Right cardiac atrium (tissue), 5 donors: ENCODE results near the gene NES. TPM values are rescaled to one million over a fixed set of nuclear protein-coding genes. Genes with fewer than 3 reads are reported as not detected.

ENCODE experiments used
- polyA plus RNA-seq: library from polyadenylated mRNA; stranded (reverse); fragments of 200-250 nt; gene quantifications from one replicate; pipeline ENCODE4 v1.2.3, GENCODE V29; 2013
- total RNA-seq, 4 donors: library from RNA; stranded (reverse); fragmentation: NEBNext Ultra II Directional; extraction: Animal tissue kit (Norgen Biotek cat#: 25700); gene quantifications; one replicate each; pipeline ENCODE4 v1.2.1, GENCODE V29; 2021
- donor health status: healthy with polysubstance abuse.
- donor health status: DM: no; HTN: yes; CAD: no.
- donor health status: DM: no; HTN: no; CAD: no.
- donor health status: DM: no; HTN: yes; CAD: no; lungs with severe emphysema.
- donor health status: DM: yes; HTN: yes; CAD: no.

Gene NES
- total and polyA plus RNA-seq, 5 donors = 146 to 282 (median 189) TPM

Other genes starting within 250 kb of the NES start
- 10 to 100 TPM; 81.5 to 99.2 (median 89.6) TPM for gene MEF2D, start 176.6 kb downstream of the NES start, total RNA-seq
- 53.0 TPM for gene MEF2D, start 176.6 kb downstream of the NES start, polyA plus RNA-seq
- under 1 TPM; 0.06 to 0.86 (median 0.55) TPM for gene IQGAP3, start 104.8 kb downstream of the NES start, total RNA-seq
- gene IQGAP3, start 104.8 kb downstream of the NES start, polyA plus RNA-seq = 0.09 TPM
- gene TTC24, start 97.7 kb downstream of the NES start, total RNA-seq = not detected
- not detected for gene TTC24, start 97.7 kb downstream of the NES start, polyA plus RNA-seq
- gene NAXE, start 85.6 kb downstream of the NES start, total RNA-seq = 100 to 1,000 TPM in 1 of 4 donors, 10 to 100 TPM in 3; 95.0 to 111 (median 98.9) TPM
- gene NAXE, start 85.6 kb downstream of the NES start, polyA plus RNA-seq = 131 TPM
- gene GPATCH4, start 75.9 kb downstream of the NES start, total RNA-seq = 10 to 100 TPM; 13.4 to 21.6 (median 14.5) TPM
- gene GPATCH4, start 75.9 kb downstream of the NES start, polyA plus RNA-seq = 14.7 TPM
- 1 to 10 TPM in 2 of 4 donors, under 1 TPM in 2; 0.53 to 1.2 (median 1.1) TPM for gene HAPLN2, start 58.0 kb downstream of the NES start, total RNA-seq
- 2.0 TPM for gene HAPLN2, start 58.0 kb downstream of the NES start, polyA plus RNA-seq
- under 1 TPM in 2 of 4 donors, not detected in 2; 0.23 to 0.29 TPM for gene BCAN, start 35.3 kb downstream of the NES start, total RNA-seq
- gene BCAN, start 35.3 kb downstream of the NES start, polyA plus RNA-seq = 0.20 TPM
- gene CRABP2, start 28.2 kb upstream of the NES start, total RNA-seq = 1 to 10 TPM in 1 of 4 donors, under 1 TPM in 3; 0.71 to 1.6 (median 0.75) TPM
- 1.3 TPM for gene CRABP2, start 28.2 kb upstream of the NES start, polyA plus RNA-seq
- 10 to 100 TPM; 14.4 to 19.7 (median 17.3) TPM for gene METTL25B, start 51.1 kb upstream of the NES start, total RNA-seq
- gene METTL25B, start 51.1 kb upstream of the NES start, polyA plus RNA-seq = 18.8 TPM
- 10 to 100 TPM; 13.0 to 23.0 (median 13.9) TPM for gene ISG20L2, start 51.4 kb upstream of the NES start, total RNA-seq
- gene ISG20L2, start 51.4 kb upstream of the NES start, polyA plus RNA-seq = 9.2 TPM
- 10 to 100 TPM; 63.4 to 88.5 (median 74.9) TPM for gene MRPL24, start 63.7 kb upstream of the NES start, total RNA-seq
- gene MRPL24, start 63.7 kb upstream of the NES start, polyA plus RNA-seq = 145 TPM
- 100 to 1,000 TPM; 148 to 171 (median 162) TPM for gene HDGF, start 74.3 kb upstream of the NES start, total RNA-seq
- gene HDGF, start 74.3 kb upstream of the NES start, polyA plus RNA-seq = 124 TPM
- 10 to 100 TPM; 36.3 to 47.1 (median 44.1) TPM for gene PRCC, start 90.1 kb upstream of the NES start, total RNA-seq
- 36.0 TPM for gene PRCC, start 90.1 kb upstream of the NES start, polyA plus RNA-seq
- 1 to 10 TPM in 3 of 4 donors, under 1 TPM in 1; 0.93 to 6.3 (median 2.2) TPM for gene SH2D2A, start 139.4 kb upstream of the NES start, total RNA-seq
- gene SH2D2A, start 139.4 kb upstream of the NES start, polyA plus RNA-seq = 2.0 TPM
- under 1 TPM; 0.03 to 0.06 (median 0.06) TPM for gene INSRR, start 181.7 kb upstream of the NES start, total RNA-seq
- gene INSRR, start 181.7 kb upstream of the NES start, polyA plus RNA-seq = 0.07 TPM
- 1 to 10 TPM; 1.3 to 4.2 (median 1.5) TPM for gene NTRK1, start 183.5 kb upstream of the NES start, total RNA-seq
- gene NTRK1, start 183.5 kb upstream of the NES start, polyA plus RNA-seq = 1.1 TPM
- 10 to 100 TPM in 1 of 4 donors, 1 to 10 TPM in 3; 6.6 to 10.3 (median 8.5) TPM for gene PEAR1, start 216.3 kb upstream of the NES start, total RNA-seq
- 6.9 TPM for gene PEAR1, start 216.3 kb upstream of the NES start, polyA plus RNA-seq
- under 1 TPM in 1 of 4 donors, not detected in 3; 0.31 TPM for gene LRRC71, start 243.2 kb upstream of the NES start, total RNA-seq
- 0.18 TPM for gene LRRC71, start 243.2 kb upstream of the NES start, polyA plus RNA-seq